NCI-H526 (cell line): Measurements from ENCODE around the gene AGMO.

Experiments
- DNase-seq, 2 experiments: peaks; one replicate each; lab custom pipeline; 2025; lab: John Stamatoyannopoulos, UW

The AGMO gene

GRCh38 chr7:15457990-15458955, 103.5 kb downstream of the AGMO start:
- no peak for DNase-seq

- DNase-seq = no peak
Measured at GRCh38 chr7:15452670-15453069, 109.1 kb downstream of the AGMO start.

GRCh38 chr7:15446722-15447121, 115.1 kb downstream of the AGMO start:
- no peak for DNase-seq

- no peak for DNase-seq
Measured at GRCh38 chr7:15446280-15446679, 115.5 kb downstream of the AGMO start.

GRCh38 chr7:15441915-15442314, 119.9 kb downstream of the AGMO start:
- no peak for DNase-seq

GRCh38 chr7:15440482-15440881, 121.3 kb downstream of the AGMO start:
- no peak for DNase-seq

GRCh38 chr7:15439853-15440252, 122.0 kb downstream of the AGMO start:
- DNase-seq = no peak

- DNase-seq = no peak
Measured at GRCh38 chr7:15433151-15433550, 128.7 kb downstream of the AGMO start.

- no peak for DNase-seq
Measured at GRCh38 chr7:15430911-15431310, 130.9 kb downstream of the AGMO start.

GRCh38 chr7:15430191-15430590, 131.6 kb downstream of the AGMO start:
- DNase-seq = no peak

GRCh38 chr7:15424468-15424867, 137.3 kb downstream of the AGMO start:
- DNase-seq = no peak

GRCh38 chr7:15419596-15419995, 142.2 kb downstream of the AGMO start:
- DNase-seq = no peak

- DNase-seq = no peak
Measured at GRCh38 chr7:15418264-15418663, 143.6 kb downstream of the AGMO start.

GRCh38 chr7:15417341-15417988, 144.3 kb downstream of the AGMO start:
- DNase-seq = no peak

- DNase-seq = no peak
Measured at GRCh38 chr7:15411019-15411418, 150.8 kb downstream of the AGMO start.

- no peak for DNase-seq
Measured at GRCh38 chr7:15407910-15408309, 153.9 kb downstream of the AGMO start.

- DNase-seq = no peak
Measured at GRCh38 chr7:15403751-15404150, 158.1 kb downstream of the AGMO start.

GRCh38 chr7:15403315-15403714, 158.5 kb downstream of the AGMO start:
- no peak for DNase-seq

GRCh38 chr7:15402436-15403136, 159.2 kb downstream of the AGMO start:
- DNase-seq = no peak

GRCh38 chr7:15400440-15400839, 161.4 kb downstream of the AGMO start:
- DNase-seq = no peak

- DNase-seq = no peak
Measured at GRCh38 chr7:15399441-15399840, 162.4 kb downstream of the AGMO start.

GRCh38 chr7:15397922-15398760, 163.7 kb downstream of the AGMO start:
- DNase-seq = no peak
